ENCODE results near the gene ALPK3. TPM values are rescaled to one million over a fixed set of nuclear protein-coding genes. Genes with fewer than 3 reads are reported as not detected.

The ALPK3 gene
- total RNA-seq, 6 donors from 2014 or later: 7.9 to 36.4 (median 13.0) TPM

DNA sequence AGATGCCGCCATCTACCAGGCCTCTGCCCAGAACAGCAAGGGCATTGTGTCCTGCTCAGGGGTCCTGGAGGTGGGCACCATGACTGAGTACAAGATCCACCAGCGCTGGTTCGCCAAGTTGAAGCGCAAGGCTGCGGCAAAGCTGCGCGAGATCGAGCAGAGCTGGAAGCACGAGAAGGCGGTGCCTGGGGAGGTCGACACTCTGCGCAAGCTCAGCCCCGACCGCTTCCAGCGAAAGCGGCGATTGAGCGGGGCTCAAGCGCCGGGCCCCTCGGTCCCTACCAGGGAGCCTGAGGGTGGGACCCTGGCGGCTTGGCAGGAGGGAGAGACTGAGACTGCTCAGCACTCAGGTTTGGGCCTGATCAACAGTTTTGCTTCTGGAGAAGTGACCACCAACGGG, 22.6 kb downstream of the ALPK3 start:
- no peaks in the 10 kb centered on the region for H3K9me3 ChIP-seq
- DNase-seq (peak in 1 of 2 donors; percentile 75), ATAC-seq (ENCODE audit: low FRiP score in 2 of 2) (no peak)
- H3K36me3 ChIP-seq: peaks cover 0 to 8% (median 0%) of the 10 kb centered on the region in 4 donors
- peak overlapping the region in 3 of 4 donors; percentile 54 to 86 (median 78) for H3K27ac ChIP-seq
- no peak overlapping the region for H3K4me3 ChIP-seq
- H3K27me3 ChIP-seq: no peaks in the 10 kb centered on the region
- WGBS, 2 donors: 95 to 98% methylated on average over 14 to 23 of the region's 23 CpGs
- peaks cover 14 to 20% (median 18%) of the 10 kb centered on the region in 4 donors for H3K4me1 ChIP-seq
- TF ChIP-seq POLR2AphosphoS5 (IDR thresholded peaks at IDR 0.05) (no peak), EP300 (IDR thresholded peaks at IDR 0.05) (no peak), POLR2A (IDR thresholded peaks at IDR 0.05) (no peak)
- TF ChIP-seq, protein P1, sequence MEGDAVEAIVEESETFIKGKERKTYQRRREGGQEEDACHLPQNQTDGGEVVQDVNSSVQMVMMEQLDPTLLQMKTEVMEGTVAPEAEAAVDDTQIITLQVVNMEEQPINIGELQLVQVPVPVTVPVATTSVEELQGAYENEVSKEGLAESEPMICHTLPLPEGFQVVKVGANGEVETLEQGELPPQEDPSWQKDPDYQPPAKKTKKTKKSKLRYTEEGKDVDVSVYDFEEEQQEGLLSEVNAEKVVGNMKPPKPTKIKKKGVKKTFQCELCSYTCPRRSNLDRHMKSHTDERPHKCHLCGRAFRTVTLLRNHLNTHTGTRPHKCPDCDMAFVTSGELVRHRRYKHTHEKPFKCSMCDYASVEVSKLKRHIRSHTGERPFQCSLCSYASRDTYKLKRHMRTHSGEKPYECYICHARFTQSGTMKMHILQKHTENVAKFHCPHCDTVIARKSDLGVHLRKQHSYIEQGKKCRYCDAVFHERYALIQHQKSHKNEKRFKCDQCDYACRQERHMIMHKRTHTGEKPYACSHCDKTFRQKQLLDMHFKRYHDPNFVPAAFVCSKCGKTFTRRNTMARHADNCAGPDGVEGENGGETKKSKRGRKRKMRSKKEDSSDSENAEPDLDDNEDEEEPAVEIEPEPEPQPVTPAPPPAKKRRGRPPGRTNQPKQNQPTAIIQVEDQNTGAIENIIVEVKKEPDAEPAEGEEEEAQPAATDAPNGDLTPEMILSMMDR (IDR thresholded peaks at IDR 0.05): no peak

DNA sequence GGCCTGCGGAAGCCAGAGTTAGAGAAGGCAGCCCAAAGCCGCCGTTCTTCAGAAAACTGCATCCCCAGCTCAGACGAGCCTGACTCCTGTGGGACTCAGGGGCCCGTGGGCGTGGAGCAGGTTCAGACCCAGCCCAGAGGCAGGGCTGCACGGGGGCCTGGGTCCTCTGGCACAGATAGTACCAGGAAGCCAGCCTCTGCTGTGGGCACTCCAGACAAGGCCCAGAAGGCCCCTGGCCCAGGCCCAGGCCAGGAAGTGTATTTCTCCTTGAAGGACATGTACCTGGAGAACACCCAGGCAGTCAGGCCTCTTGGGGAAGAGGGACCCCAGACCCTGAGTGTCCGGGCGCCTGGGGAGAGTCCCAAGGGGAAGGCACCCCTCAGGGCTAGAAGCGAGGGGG, 23.1 kb downstream of the ALPK3 start:
- H3K9me3 ChIP-seq: no peaks in the 10 kb centered on the region
- no peak overlapping the region for H3K4me3 ChIP-seq
- peak overlapping the region; percentile 54 to 86 (median 68) for H3K27ac ChIP-seq
- ATAC-seq (ENCODE audit: low FRiP score in 2 of 2): peak in 1 of 2 donors; percentile 5
- TF ChIP-seq POLR2A (IDR thresholded peaks at IDR 0.05) (no peak), POLR2AphosphoS5 (IDR thresholded peaks at IDR 0.05) (no peak), EP300 (IDR thresholded peaks at IDR 0.05) (no peak)
- TF ChIP-seq, protein P1 (IDR thresholded peaks at IDR 0.05): no peak
- WGBS, 2 donors: 90 to 97% methylated on average over 9 to 10 of the region's 10 CpGs
- H3K27me3 ChIP-seq: no peaks in the 10 kb centered on the region
- DNase-seq: peak in 1 of 2 donors; percentile 57
- H3K4me1 ChIP-seq: peaks cover 14 to 22% (median 22%) of the 10 kb centered on the region in 4 donors
- peaks cover 0 to 8% (median 0%) of the 10 kb centered on the region in 4 donors for H3K36me3 ChIP-seq

DNA sequence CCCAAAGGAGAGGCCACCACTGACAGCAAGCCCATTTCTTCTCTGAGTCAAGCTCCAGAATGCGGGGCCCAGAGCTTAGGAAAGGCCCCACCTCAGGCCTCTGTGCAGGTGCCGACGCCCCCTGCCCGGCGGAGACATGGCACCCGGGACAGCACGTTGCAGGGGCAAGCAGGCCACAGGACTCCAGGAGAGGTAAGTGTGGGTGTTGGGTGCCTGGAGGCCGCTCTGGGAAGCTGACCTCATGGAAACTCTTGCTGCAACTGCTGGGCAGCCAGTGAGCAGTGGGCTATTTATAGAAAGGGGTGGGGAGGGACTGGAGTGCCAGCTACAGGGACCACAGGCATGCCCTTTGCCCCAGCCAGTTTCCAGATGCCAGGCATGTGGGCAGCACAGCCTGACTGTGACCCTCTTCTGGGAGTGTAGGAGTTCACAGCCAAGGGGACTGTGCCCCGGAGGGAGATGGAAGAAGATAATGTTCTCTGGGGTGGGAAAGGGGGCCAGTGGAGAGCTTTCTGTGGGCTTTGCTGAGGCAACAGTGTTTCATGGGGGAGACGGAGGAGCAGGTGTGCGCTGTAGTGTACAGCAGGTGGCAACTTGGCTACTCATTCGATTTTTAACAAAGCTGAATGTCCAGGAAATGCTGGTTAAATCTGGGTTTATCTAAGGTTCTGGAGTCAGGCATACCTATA, 23.7 kb downstream of the ALPK3 start:
- H3K4me1 ChIP-seq: peaks cover 14 to 29% (median 24%) of the 10 kb centered on the region in 4 donors
- ATAC-seq (ENCODE audit: low FRiP score in 2 of 2): peak; percentile 78 to 86
- H3K27me3 ChIP-seq: no peaks in the 10 kb centered on the region
- peak; percentile 81 to 93 for DNase-seq
- no peak overlapping the region for H3K4me3 ChIP-seq
- no peaks in the 10 kb centered on the region for H3K9me3 ChIP-seq
- peak overlapping the region; percentile 54 to 86 (median 68) for H3K27ac ChIP-seq
- peaks cover 0 to 8% (median 0%) of the 10 kb centered on the region in 4 donors for H3K36me3 ChIP-seq
- TF ChIP-seq EP300 (IDR thresholded peaks at IDR 0.05) (peak in 3 of 4 donors; percentile 78 to 98 (median 85)), POLR2A (IDR thresholded peaks at IDR 0.05) (peak in 1 of 4 donors; percentile 42), POLR2AphosphoS5 (IDR thresholded peaks at IDR 0.05) (peak in 1 of 2 donors; percentile 83)
- TF ChIP-seq, protein P1 (IDR thresholded peaks at IDR 0.05): no peak
- 63 to 67% methylated on average over 6 to 8 of the region's 12 CpGs for WGBS, 2 donors

DNA sequence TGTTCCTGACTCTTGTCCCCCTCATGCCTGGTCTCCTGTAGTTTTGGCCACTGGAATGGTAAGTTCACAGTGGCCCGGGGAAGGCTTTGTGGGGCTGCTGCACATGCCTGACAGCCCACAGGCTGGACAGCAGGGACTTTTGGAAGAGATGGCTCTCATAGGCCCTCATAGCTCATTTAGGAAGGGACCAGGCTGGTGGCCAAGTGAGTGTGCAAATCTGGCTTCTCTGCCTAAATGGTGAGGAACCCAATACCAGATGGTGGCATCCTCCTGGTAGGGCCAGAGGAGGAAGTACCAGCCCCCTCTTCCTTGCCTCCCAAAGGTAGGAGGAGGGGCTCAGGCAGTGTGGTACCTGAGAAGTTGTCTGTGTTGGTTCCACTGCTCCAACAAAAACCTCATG, 25.6 kb downstream of the ALPK3 start:
- H3K9me3 ChIP-seq: peaks cover 0 to 11% (median 0%) of the 10 kb centered on the region in 4 donors
- H3K27me3 ChIP-seq: no peaks in the 10 kb centered on the region
- peaks cover 14 to 29% (median 24%) of the 10 kb centered on the region in 4 donors for H3K4me1 ChIP-seq
- TF ChIP-seq, protein P1 (IDR thresholded peaks at IDR 0.05): no peak
- TF ChIP-seq POLR2AphosphoS5 (IDR thresholded peaks at IDR 0.05) (no peak), EP300 (IDR thresholded peaks at IDR 0.05) (no peak), POLR2A (IDR thresholded peaks at IDR 0.05) (no peak)
- 80% methylated on average over 1 of the region's 1 CpG; no CpG with 5 or more reads in 1 of the 2 donors for WGBS, 2 donors
- H3K4me3 ChIP-seq: no peak overlapping the region
- ATAC-seq (ENCODE audit: low FRiP score in 2 of 2) (no peak), DNase-seq (no peak)
- peaks cover 0 to 8% (median 0%) of the 10 kb centered on the region in 4 donors for H3K36me3 ChIP-seq
- no peak overlapping the region for H3K27ac ChIP-seq
